IPS-18a (cell line): ENCODE results near the gene BUB1.
"Not testable (repeated sequence)": the region's sequence is repeated elsewhere in the genome, so short reads cannot be mapped to it uniquely, and the experiment has no call there.

Source experiments
- H3K27ac ChIP-seq: one replicate; pipeline ENCODE4 v1.5.1; 2013; ENCODE audit warnings: low read length
- H3K27me3 ChIP-seq: one replicate; pipeline ENCODE4 v1.6.1; 2013; ENCODE audit warnings: mild to moderate bottlenecking, low read length; ENCODE audit not compliant: control insufficient read depth, insufficient read depth
- H3K36me3 ChIP-seq: one replicate; pipeline ENCODE4 v1.6.1; 2013; ENCODE audit warnings: low read depth, low read length; ENCODE audit not compliant: control insufficient read depth
- H3K4me1 ChIP-seq: one replicate; pipeline ENCODE4 v1.6.1; 2013; ENCODE audit warnings: low read depth, low read length; ENCODE audit not compliant: control insufficient read depth
- H3K4me3 ChIP-seq: one replicate; pipeline ENCODE4 v1.5.1; 2013; ENCODE audit warnings: low read length
- H3K9ac ChIP-seq: one replicate; pipeline ENCODE4 v1.6.1; 2013; ENCODE audit warnings: mild to moderate bottlenecking, low read length, moderate library complexity
- H3K9me3 ChIP-seq: one replicate; pipeline ENCODE4 v1.6.1; 2013; ENCODE audit warnings: low read depth, low read length; ENCODE audit not compliant: control insufficient read depth

The BUB1 gene

GRCh38 chr2:110687775-110688484 lies 10.1 kb upstream of the BUB1 start:
- Histone ChIP-seq H3K27me3 (peaks cover 22% of the 10 kb centered on the region), H3K4me3 (peak overlapping the region; percentile 55), H3K9ac (peak overlapping the region; percentile 77), H3K4me1 (peaks cover 42% of the 10 kb centered on the region), H3K27ac (peak overlapping the region; percentile 95)
- H3K36me3 ChIP-seq, H3K9me3 ChIP-seq: not testable (repeated sequence)

- peaks cover 9% of the 10 kb centered on the region for H3K27me3 ChIP-seq
- no peaks in the 10 kb centered on the region for H3K36me3 ChIP-seq
- H3K9me3 ChIP-seq: no peaks in the 10 kb centered on the region
- H3K27ac ChIP-seq: no peak overlapping the region
- H3K9ac ChIP-seq: no peak overlapping the region
- peaks cover 38% of the 10 kb centered on the region for H3K4me1 ChIP-seq
- no peak overlapping the region for H3K4me3 ChIP-seq
Measured at GRCh38 chr2:110682872-110683271, 5.0 kb upstream of the BUB1 start.

- Histone ChIP-seq H3K9ac (no peak overlapping the region), H3K4me3 (no peak overlapping the region), H3K9me3 (no peaks in the 10 kb centered on the region), H3K27me3 (peaks cover 9% of the 10 kb centered on the region), H3K36me3 (no peaks in the 10 kb centered on the region), H3K4me1 (peaks cover 38% of the 10 kb centered on the region), H3K27ac (no peak overlapping the region)
Measured at GRCh38 chr2:110682267-110682666, 4.4 kb upstream of the BUB1 start.

- Histone ChIP-seq H3K9ac (no peak overlapping the region), H3K4me3 (no peak overlapping the region), H3K36me3 (peaks cover 3% of the 10 kb centered on the region), H3K4me1 (peaks cover 38% of the 10 kb centered on the region), H3K27ac (no peak overlapping the region), H3K9me3 (no peaks in the 10 kb centered on the region), H3K27me3 (peaks cover 9% of the 10 kb centered on the region)
Measured at GRCh38 chr2:110680709-110681108, 2.8 kb upstream of the BUB1 start.

GRCh38 chr2:110679865-110680264 lies 2.0 kb upstream of the BUB1 start:
- H3K27me3 ChIP-seq: peaks cover 6% of the 10 kb centered on the region
- H3K9ac ChIP-seq: no peak overlapping the region
- peaks cover 42% of the 10 kb centered on the region for H3K4me1 ChIP-seq
- no peak overlapping the region for H3K27ac ChIP-seq
- H3K36me3 ChIP-seq: peaks cover 3% of the 10 kb centered on the region
- no peak overlapping the region for H3K4me3 ChIP-seq
- H3K9me3 ChIP-seq: no peaks in the 10 kb centered on the region

GRCh38 chr2:110679337-110679707 lies 1.5 kb upstream of the BUB1 start:
- Histone ChIP-seq H3K27me3 (peaks cover 5% of the 10 kb centered on the region), H3K4me3 (peak overlapping the region; percentile 96), H3K36me3 (peaks cover 7% of the 10 kb centered on the region), H3K9ac (peak overlapping the region; percentile 64), H3K4me1 (peaks cover 44% of the 10 kb centered on the region), H3K9me3 (no peaks in the 10 kb centered on the region), H3K27ac (no peak overlapping the region)

GRCh38 chr2:110678457-110679336 lies 834 bp upstream of the BUB1 start:
- H3K4me1 ChIP-seq: peaks cover 37% of the 10 kb centered on the region
- peaks cover 12% of the 10 kb centered on the region for H3K36me3 ChIP-seq
- peak overlapping the region; percentile 64 for H3K9ac ChIP-seq
- peaks cover 5% of the 10 kb centered on the region for H3K27me3 ChIP-seq
- H3K27ac ChIP-seq: no peak overlapping the region
- H3K4me3 ChIP-seq: peak overlapping the region; percentile 96
- H3K9me3 ChIP-seq: no peaks in the 10 kb centered on the region

- no peaks in the 10 kb centered on the region for H3K9me3 ChIP-seq
- peak overlapping the region; percentile 96 for H3K4me3 ChIP-seq
- peaks cover 28% of the 10 kb centered on the region for H3K36me3 ChIP-seq
- peak overlapping the region; percentile 81 for H3K9ac ChIP-seq
- peaks cover 30% of the 10 kb centered on the region for H3K4me1 ChIP-seq
- H3K27me3 ChIP-seq: peaks cover 5% of the 10 kb centered on the region
- no peak overlapping the region for H3K27ac ChIP-seq
Measured at GRCh38 chr2:110677080-110677479, 783 bp downstream of the BUB1 start.

GRCh38 chr2:110675679-110676078 lies 2.2 kb downstream of the BUB1 start:
- Histone ChIP-seq H3K9ac (no peak overlapping the region), H3K36me3 (peaks cover 42% of the 10 kb centered on the region), H3K4me3 (no peak overlapping the region), H3K4me1 (peaks cover 29% of the 10 kb centered on the region), H3K27ac (no peak overlapping the region), H3K27me3 (peaks cover 5% of the 10 kb centered on the region), H3K9me3 (no peaks in the 10 kb centered on the region)

- H3K36me3 ChIP-seq: peaks cover 50% of the 10 kb centered on the region
- no peak overlapping the region for H3K4me3 ChIP-seq
Measured at GRCh38 chr2:110674620-110675555, 3.0 kb downstream of the BUB1 start.

GRCh38 chr2:110673201-110673600 lies 4.7 kb downstream of the BUB1 start:
- peaks cover 12% of the 10 kb centered on the region for H3K4me1 ChIP-seq
- no peaks in the 10 kb centered on the region for H3K27me3 ChIP-seq
- no peak overlapping the region for H3K27ac ChIP-seq
- peaks cover 66% of the 10 kb centered on the region for H3K36me3 ChIP-seq
- no peak overlapping the region for H3K9ac ChIP-seq
- no peak overlapping the region for H3K4me3 ChIP-seq
- H3K9me3 ChIP-seq: no peaks in the 10 kb centered on the region

More at GRCh38 chr2:110674620-110675555, 3.0 kb downstream of the BUB1 start:
- Histone ChIP-seq H3K4me1 (peaks cover 23% of the 10 kb centered on the region), H3K9ac (no peak overlapping the region), H3K27ac (no peak overlapping the region), H3K27me3 (peaks cover 2% of the 10 kb centered on the region), H3K9me3 (no peaks in the 10 kb centered on the region)
